ENCODE data around the gene CLSTN1.
"Not testable (repeated sequence)": the region's sequence is repeated elsewhere in the genome, so short reads cannot be mapped to it uniquely, and the experiment has no call there.

Gene CLSTN1

DNA sequence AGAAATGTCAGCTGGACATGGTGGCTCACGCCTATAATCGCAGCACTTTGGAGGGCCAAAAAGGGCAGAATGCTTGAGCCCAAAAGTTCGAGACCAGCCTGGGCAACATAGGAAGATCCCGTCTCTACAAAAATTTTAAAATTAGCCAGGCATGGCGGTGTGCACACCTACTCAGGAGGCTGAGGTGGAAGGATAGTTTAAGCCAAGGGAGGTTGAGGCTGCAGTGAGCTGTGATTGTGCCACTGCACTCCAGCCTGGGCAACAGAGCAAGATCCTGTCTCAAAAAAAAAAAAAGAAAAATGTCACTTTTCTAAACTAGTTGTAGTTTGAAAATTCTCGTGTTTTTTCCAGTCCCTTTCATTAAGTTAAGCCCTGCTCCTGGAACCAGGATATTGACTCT lies 9.1 kb downstream of the CLSTN1 start:
- H3K9me3 Mint-ChIP-seq: no peaks in the 10 kb centered on the region

DNA sequence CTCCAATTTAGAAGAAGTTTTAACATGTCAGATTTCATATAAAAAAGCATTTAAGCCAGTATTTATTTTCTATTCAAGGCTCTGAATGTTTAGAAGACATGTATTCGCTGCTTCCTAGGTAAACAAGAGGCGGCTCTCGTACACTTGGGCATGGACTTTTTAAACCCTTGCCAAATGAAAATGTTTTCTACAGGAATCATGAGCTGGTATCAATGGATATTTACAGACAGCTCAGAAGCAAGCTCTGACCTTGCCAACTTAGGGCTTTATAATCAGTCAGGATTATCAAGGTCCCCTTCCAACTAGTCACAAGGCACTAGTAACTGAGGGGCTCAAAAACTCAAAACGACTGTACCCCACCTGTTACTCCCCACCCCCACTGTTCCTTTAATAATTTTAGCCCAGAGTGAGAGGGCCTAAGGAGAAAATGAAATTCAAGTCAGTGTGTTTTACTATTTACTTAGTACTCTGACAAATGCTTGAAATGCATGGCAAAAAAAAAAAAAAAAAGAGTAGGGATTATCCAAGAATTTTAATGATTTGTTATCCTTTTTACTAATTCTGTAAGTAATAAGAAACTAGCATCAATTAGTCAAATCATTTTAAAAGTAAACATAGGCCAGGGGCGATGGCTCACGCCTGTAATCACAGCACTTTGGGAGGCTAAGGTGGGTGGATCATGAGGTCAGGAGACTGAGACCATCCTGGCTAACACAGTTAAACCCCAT lies 12.4 kb downstream of the CLSTN1 start:
- H3K36me3 Mint-ChIP-seq (ENCODE audit: low read depth): peaks cover 5% of the 10 kb centered on the region
- no peaks in the 10 kb centered on the region for H3K27me3 Mint-ChIP-seq (ENCODE audit: low read depth)
- H3K27ac Mint-ChIP-seq: peak overlapping the region in 1 of 3 experiments; percentile 38
- no peaks in the 10 kb centered on the region for H3K9me3 Mint-ChIP-seq
- TF ChIP-seq, protein P1, sequence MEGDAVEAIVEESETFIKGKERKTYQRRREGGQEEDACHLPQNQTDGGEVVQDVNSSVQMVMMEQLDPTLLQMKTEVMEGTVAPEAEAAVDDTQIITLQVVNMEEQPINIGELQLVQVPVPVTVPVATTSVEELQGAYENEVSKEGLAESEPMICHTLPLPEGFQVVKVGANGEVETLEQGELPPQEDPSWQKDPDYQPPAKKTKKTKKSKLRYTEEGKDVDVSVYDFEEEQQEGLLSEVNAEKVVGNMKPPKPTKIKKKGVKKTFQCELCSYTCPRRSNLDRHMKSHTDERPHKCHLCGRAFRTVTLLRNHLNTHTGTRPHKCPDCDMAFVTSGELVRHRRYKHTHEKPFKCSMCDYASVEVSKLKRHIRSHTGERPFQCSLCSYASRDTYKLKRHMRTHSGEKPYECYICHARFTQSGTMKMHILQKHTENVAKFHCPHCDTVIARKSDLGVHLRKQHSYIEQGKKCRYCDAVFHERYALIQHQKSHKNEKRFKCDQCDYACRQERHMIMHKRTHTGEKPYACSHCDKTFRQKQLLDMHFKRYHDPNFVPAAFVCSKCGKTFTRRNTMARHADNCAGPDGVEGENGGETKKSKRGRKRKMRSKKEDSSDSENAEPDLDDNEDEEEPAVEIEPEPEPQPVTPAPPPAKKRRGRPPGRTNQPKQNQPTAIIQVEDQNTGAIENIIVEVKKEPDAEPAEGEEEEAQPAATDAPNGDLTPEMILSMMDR (IDR thresholded peaks at IDR 0.05; ENCODE audit: unreplicated experiment in 3 of 3): no peak
- H3K4me3 Mint-ChIP-seq: no peak overlapping the region
- peaks cover 34% of the 10 kb centered on the region for H3K4me1 Mint-ChIP-seq

More for the DNA sequence above, 9.1 kb downstream of the CLSTN1 start:
- peaks cover 15% of the 10 kb centered on the region for H3K36me3 Mint-ChIP-seq (ENCODE audit: low read depth)
- H3K4me1 Mint-ChIP-seq: peaks cover 10% of the 10 kb centered on the region
- H3K27me3 Mint-ChIP-seq (ENCODE audit: low read depth): no peaks in the 10 kb centered on the region
- peak overlapping the region in 2 of 3 experiments; percentile 46 to 71 for H3K27ac Mint-ChIP-seq
- no peak overlapping the region for H3K4me3 Mint-ChIP-seq
- TF ChIP-seq, protein P1 (IDR thresholded peaks at IDR 0.05; ENCODE audit: unreplicated experiment in 3 of 3): no peak

DNA sequence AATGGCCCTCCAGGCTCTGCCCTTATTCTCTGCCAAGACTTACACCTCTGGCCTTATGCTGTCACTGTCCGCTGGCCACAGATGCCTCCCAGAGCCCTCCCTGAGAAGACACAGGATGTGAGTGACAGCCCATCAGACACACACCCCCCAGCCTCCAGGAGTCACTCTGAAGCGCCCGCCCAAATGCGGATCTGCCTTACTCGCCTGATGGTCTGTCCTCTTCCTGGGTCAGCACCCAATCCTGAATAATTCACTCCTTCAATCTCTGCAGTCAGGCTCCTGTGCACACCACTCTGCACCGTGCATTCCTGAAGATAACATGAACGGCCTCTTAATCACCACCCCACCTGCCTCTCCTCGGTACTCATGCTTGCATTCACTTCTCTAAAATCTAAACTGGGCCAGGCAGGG lies 14.7 kb downstream of the CLSTN1 start:
- peaks cover 35% of the 10 kb centered on the region for H3K4me1 Mint-ChIP-seq
- H3K27me3 Mint-ChIP-seq (ENCODE audit: low read depth): no peaks in the 10 kb centered on the region
- no peaks in the 10 kb centered on the region for H3K9me3 Mint-ChIP-seq
- H3K4me3 Mint-ChIP-seq: peak overlapping the region in 1 of 3 experiments; percentile 25
- TF ChIP-seq, protein P1 (IDR thresholded peaks at IDR 0.05; ENCODE audit: unreplicated experiment in 3 of 3): no peak
- peak overlapping the region; percentile 30 to 84 (median 75) for H3K27ac Mint-ChIP-seq
- no peaks in the 10 kb centered on the region for H3K36me3 Mint-ChIP-seq (ENCODE audit: low read depth)

DNA sequence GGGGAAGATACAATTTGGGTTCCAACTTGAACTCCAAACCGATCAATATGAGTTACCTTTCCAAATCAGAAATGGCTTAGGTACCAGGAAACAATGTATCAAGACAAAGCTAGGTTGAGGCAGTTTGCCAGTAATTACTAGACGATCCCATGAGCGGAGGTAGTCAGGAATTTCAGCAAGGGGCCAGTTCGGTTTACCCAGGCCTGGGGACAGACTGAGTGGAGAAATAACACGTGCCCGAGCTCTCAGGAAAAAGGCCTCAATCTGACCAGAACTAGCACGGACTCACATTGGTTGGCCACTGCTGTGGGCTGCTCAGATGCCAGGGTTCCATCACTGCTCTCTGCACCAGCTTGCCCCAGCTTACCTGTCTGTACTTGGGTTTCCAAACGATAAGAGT lies 15.3 kb downstream of the CLSTN1 start:
- Mint-ChIP-seq H3K4me1 (peaks cover 35% of the 10 kb centered on the region), H3K9me3 (no peaks in the 10 kb centered on the region), H3K4me3 (no peak overlapping the region), H3K36me3 (ENCODE audit: low read depth) (no peaks in the 10 kb centered on the region), H3K27ac (peak overlapping the region in 2 of 3 experiments; percentile 30 to 84), H3K27me3 (ENCODE audit: low read depth) (no peaks in the 10 kb centered on the region)
- TF ChIP-seq, protein P1 (IDR thresholded peaks at IDR 0.05; ENCODE audit: unreplicated experiment in 3 of 3): no peak

DNA sequence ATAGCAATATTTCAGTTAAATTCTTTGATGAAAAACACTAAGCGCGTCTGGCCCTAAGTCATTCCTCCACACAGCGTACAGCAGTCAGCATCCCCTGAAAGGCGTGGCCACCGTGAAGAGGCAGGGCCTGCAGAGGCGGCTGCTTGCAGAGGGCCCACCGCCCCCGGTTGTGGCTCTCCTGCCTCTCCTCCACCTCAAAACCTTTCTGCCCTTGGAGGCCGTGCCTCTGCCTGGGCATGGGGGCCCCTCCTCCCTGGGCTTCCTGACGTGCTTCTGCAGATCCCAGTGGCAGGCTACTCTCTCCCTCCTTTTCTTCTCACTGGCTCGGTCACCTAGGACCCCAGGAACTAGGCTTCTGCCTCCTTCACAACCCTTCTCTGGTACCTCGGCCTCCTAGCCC lies 16.2 kb downstream of the CLSTN1 start:
- Mint-ChIP-seq H3K36me3 (ENCODE audit: low read depth) (no peaks in the 10 kb centered on the region), H3K27me3 (ENCODE audit: low read depth) (no peaks in the 10 kb centered on the region), H3K4me1 (peaks cover 35% of the 10 kb centered on the region), H3K4me3 (no peak overlapping the region), H3K9me3 (no peaks in the 10 kb centered on the region), H3K27ac (peak overlapping the region in 1 of 3 experiments; percentile 84)
- TF ChIP-seq, protein P1 (IDR thresholded peaks at IDR 0.05; ENCODE audit: unreplicated experiment in 3 of 3): no peak

DNA sequence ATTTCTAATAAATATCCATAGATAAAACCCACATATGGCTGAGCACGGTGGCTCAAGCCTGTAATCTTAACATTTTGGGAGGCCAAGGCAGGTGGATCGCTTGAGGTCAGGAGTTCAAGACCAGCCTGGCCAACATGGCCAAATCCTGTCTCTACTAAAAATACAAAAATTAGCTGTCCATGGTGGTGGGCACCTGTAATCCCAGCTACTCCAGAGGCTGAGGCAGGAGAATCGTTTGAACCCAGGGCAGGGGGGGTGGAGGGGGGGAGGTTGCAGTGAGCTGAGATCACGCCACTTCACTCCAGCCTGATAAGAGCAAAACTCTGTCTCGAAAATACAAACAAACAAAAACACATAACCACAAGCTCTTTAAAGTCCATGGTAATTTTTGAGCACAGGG lies 17.8 kb downstream of the CLSTN1 start:
- not testable (repeated sequence) for H3K27me3 Mint-ChIP-seq (ENCODE audit: low read depth); H3K9me3 Mint-ChIP-seq; H3K4me3 Mint-ChIP-seq; H3K36me3 Mint-ChIP-seq (ENCODE audit: low read depth); H3K27ac Mint-ChIP-seq
- H3K4me1 Mint-ChIP-seq: peaks cover 34% of the 10 kb centered on the region
